Left hindlimb (tissue), 1 donor: Measurements from ENCODE around the gene FGL2.
"Not testable (repeated sequence)": the region's sequence is repeated elsewhere in the genome, so short reads cannot be mapped to it uniquely, and the experiment has no call there.

Source experiments
- DNase-seq: peaks from one replicate; pipeline ENCODE4 v3.0.0-alpha.2; 2018

Gene FGL2

DNA sequence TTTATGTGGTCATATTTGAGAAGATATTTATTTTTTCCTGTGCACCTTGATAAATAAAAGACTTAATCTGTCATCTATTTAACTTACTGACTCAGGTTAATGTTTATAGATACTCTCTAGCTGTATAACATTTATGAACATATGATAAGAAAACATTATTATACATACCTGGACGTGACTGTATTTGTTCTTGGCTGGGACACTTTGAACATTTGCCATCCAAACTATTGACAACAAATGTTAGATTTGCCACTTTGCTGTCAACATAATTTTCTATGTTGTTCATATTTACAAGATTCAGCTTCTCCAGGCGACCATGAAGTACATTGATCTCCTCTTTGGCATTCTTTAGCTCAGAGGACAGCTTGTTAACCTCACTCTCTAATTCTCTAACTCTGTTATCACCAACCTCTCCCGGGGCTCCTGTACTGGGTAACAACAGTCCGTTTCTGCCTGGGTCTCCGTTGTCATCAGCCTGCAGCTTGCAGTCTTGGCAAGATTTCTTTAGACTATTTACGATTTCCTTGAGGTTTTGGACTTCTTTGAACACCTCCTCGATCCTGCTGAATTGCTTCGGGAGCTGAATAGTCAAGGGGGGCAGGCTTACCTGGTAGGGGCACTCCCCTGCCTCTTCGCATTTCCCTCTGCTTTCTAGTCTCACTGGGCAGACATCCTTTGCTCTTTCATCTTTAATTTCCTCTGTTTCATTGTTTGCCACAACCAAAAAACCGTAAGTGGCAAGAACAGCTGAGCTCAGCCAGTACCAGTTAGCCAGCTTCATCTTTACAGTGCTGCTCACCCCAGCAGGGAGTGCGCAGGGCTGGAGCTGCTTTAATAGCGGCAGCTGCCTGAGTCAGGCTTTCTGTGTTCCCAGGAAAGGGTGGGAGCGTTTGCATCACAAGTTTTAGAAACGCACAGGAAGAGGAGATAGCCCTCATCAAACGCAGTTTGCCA, at the start of gene FGL2:
FGL2 (minus strand) TSS at position 807 of the 954 bp plus-strand sequence; CDS start at position 781, 26 bp downstream.
- peak; percentile 67 for DNase-seq

GRCh38 chr7:77248154-77248553, 48.5 kb upstream of the FGL2 start:
- no peak for DNase-seq

GRCh38 chr7:77247206-77247850, 47.7 kb upstream of the FGL2 start:
- DNase-seq = peak; percentile 47

DNA sequence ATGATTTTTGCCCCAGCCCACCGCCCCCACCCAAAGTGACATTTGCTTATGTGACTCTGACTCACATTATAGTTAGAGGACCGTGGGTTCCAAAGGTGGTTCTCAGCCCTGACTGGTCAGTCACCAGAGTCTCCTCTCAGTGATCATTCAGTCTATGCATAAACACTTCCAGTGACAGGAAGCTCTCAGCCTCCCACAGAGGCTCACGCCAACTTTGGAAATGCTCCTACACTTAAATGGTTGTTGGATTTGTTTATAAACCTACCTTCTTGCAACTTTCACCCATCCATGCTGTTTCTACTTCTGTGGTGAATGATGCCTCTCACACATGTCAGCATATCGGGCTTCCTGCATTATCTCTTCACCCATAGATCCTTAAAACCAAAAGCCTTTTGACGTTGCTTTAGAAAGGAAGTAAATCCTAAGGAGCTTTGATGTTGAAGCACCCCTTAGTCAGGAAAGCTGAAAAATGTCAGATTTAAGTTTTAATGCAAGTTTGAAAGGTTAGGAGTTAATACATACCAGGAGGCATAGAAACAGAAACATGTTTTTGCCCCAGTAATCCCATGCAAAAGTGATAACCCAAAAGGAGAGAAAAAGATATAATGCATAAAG, 46.5 kb upstream of the FGL2 start:
- DNase-seq = no peak

GRCh38 chr7:77245015-77245755, 45.6 kb upstream of the FGL2 start:
- no peak for DNase-seq

- DNase-seq = no peak
Observed at GRCh38 chr7:77244222-77244934, 44.8 kb upstream of the FGL2 start.

DNA sequence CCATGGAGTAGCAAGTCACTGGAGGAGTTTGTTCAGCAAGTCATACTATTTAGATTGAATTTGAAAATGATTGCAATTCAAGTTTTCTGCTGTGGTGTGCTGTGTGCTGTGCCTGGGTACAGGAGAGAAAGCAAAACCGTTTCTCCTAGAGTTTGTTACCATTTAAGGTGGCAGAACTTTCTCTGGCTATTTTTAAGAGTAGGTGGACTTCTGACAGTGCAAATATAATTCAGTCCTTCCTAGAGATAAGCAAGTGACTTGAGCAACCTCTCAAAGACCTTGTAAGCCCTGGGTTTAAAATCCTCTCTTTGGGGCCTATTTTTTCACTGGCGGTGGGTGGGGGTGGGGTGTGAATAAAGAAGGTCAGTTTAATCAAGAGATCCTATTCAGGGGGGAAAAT, 42.9 kb upstream of the FGL2 start:
- no peak for DNase-seq

- DNase-seq = no peak
Observed at GRCh38 chr7:77242068-77242467, 42.4 kb upstream of the FGL2 start.

DNA sequence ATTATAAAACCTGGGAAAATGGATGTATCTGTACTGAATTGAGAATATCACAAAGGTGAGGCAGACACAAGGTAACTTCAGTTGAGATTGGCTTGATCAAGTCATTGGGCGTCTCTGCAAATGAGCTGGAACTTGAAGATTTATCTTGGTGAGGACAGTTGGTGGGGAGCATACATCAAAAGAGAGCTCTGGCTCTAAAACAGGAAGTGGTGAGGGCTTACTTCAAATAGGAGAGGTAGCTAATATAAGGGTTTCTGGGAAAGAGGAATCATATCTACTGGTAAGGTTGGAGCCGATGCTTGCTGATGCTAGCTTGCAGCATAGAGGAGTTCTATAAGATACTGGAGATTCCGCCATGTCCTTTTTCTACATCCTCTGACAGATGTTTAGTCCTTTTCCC, 39.9 kb upstream of the FGL2 start:
- no peak for DNase-seq

- no peak for DNase-seq
Observed at GRCh38 chr7:77238703-77239136, 39.1 kb upstream of the FGL2 start.

DNA sequence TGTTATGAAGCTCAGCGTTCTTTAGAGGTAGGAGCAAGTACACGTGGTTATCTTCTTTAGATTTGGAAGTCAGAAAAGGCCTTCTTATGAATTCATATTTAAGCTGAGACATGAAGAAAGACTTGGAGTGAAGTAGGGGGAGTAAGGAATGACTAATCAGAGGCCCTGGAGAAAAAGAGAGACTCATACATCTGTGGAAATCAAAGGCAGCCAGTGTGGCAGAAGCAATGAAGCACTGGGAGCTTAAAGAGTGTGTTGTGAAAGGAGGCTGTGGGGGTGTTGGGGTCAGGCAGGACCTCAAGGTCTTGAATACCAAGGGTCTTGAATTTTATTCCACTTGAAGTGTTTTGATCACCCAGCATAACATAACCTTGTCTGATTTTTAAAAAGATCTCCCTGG, 35.7 kb upstream of the FGL2 start:
- no peak for DNase-seq

- DNase-seq = no peak
Observed at GRCh38 chr7:77232467-77232866, 32.8 kb upstream of the FGL2 start.

DNA sequence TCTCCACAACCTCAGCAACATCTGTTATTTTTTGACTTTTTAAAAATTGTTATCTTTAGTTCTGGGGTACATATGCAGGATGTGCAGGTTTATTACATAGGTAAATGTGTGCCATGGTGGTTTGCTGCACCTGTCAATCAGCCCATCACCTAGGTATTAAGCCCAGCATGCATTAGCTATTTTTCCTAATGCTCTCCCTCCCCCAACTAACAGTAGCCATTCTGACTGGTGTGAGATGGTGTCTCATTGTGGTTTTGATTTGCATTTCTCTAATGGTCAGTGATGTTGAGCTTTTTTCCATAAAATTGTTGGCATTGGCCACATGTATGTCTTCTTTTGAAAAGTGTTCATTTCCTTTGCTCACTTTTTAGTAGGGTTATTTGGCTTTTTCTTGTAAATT, 29.2 kb upstream of the FGL2 start:
- DNase-seq = not testable (repeated sequence)

DNA sequence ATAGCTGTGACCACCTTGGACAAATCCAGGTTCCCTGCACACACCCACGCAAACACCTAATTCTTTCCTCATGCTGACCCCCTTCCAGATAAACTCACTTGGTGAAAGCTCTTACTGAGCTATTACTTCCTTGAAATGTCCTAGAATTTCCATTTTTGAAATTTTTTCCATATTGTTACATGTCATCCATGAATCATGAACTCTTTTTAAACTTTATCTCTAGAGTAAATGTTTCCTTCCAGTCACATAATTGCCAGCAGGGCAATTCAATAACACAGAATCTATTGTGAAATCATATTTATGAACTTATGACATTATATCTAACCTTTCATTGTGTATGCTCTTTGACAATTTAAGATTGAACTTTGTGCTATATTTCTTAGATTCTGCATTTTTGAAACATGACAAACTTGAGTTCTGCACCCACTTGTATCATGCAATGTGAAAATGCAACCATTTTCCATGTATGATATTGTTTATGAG, 26.8 kb upstream of the FGL2 start:
- DNase-seq = no peak

- no peak for DNase-seq
Observed at GRCh38 chr7:77223261-77223660, 23.6 kb upstream of the FGL2 start.

- no peak for DNase-seq
Observed at GRCh38 chr7:77222819-77223218, 23.2 kb upstream of the FGL2 start.

DNA sequence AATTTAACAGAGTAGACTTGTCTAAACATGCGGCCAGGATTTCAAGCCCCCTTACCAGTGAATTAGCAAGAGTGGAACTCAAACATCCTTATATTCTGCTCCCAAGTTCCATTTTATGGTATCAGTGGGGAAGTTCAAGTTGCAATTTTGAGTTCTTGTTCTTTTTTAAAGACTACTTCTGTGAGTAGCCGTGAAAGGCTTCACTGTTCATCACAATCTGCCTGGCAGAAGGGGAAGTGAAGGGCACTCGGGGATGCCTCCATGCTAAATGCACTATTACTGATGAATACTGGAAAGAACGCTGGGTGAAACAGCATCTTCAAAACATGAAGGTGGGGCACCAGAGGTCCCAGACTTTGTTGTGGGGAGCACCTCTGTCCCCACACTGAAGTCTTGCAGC, 22.4 kb upstream of the FGL2 start:
- no peak for DNase-seq

GRCh38 chr7:77219701-77220331, 20.2 kb upstream of the FGL2 start:
- DNase-seq = not testable (repeated sequence)

GRCh38 chr7:77217474-77218185, 18.0 kb upstream of the FGL2 start:
- no peak for DNase-seq

GRCh38 chr7:77216181-77216845, 16.7 kb upstream of the FGL2 start:
- no peak for DNase-seq
